ENCODE results near the gene GEMIN5.

GEMIN5 gene

GRCh38 chr5:154970759-154971158 is 32.7 kb upstream of the GEMIN5 start:
- Histone ChIP-seq H3K4me3 (replicated peaks; ENCODE audit: insufficient read depth, low read length) (no peak overlapping the region), H3K27ac (replicated peaks) (no peak overlapping the region), H3K27me3 (ENCODE audit: insufficient read depth, poor library complexity, severe bottlenecking) (no peaks in the 10 kb centered on the region)
- no peak for DNase-seq (ENCODE audit: low read depth in 1 of 2, low spot score in 1 of 2)
- no peak for TF ChIP-seq REST (IDR thresholded peaks at IDR 0.05; ENCODE audit: insufficient replicate concordance, low read depth)
- TF ChIP-seq POLR2AphosphoS5 (IDR thresholded peaks at IDR 0.05; ENCODE audit: low read depth) = no peak
- no peak for TF ChIP-seq CTCF (IDR thresholded peaks at IDR 0.05; ENCODE audit: insufficient read depth, low read length)

GRCh38 chr5:154968953-154969352 is 30.9 kb upstream of the GEMIN5 start:
- no peak overlapping the region for H3K27ac ChIP-seq (replicated peaks)
- H3K4me3 ChIP-seq (replicated peaks; ENCODE audit: insufficient read depth, low read length) = no peak overlapping the region
- no peaks in the 10 kb centered on the region for H3K27me3 ChIP-seq (ENCODE audit: insufficient read depth, poor library complexity, severe bottlenecking)
- no peak for TF ChIP-seq SPI1 (IDR thresholded peaks at IDR 0.05; ENCODE audit: borderline replicate concordance, low read depth)
- no peak for TF ChIP-seq GABPA (IDR thresholded peaks at IDR 0.05; ENCODE audit: low read depth)
- no peak for TF ChIP-seq POLR2AphosphoS5 (IDR thresholded peaks at IDR 0.05; ENCODE audit: low read depth)
- no peak for TF ChIP-seq REST (IDR thresholded peaks at IDR 0.05; ENCODE audit: insufficient replicate concordance, low read depth)
- no peak for TF ChIP-seq CTCF (IDR thresholded peaks at IDR 0.05; ENCODE audit: insufficient read depth, low read length)
- DNase-seq (ENCODE audit: low read depth in 1 of 2, low spot score in 1 of 2) = no peak

- H3K27ac ChIP-seq (replicated peaks) = no peak overlapping the region
- no peak for DNase-seq (ENCODE audit: low read depth in 1 of 2, low spot score in 1 of 2)
- H3K4me3 ChIP-seq (replicated peaks; ENCODE audit: insufficient read depth, low read length) = no peak overlapping the region
- H3K27me3 ChIP-seq (ENCODE audit: insufficient read depth, poor library complexity, severe bottlenecking) = no peaks in the 10 kb centered on the region
- TF ChIP-seq SPI1 (IDR thresholded peaks at IDR 0.05; ENCODE audit: borderline replicate concordance, low read depth) (no peak), GABPA (IDR thresholded peaks at IDR 0.05; ENCODE audit: low read depth) (no peak), CTCF (IDR thresholded peaks at IDR 0.05; ENCODE audit: insufficient read depth, low read length) (peak; percentile 1), POLR2AphosphoS5 (IDR thresholded peaks at IDR 0.05; ENCODE audit: low read depth) (no peak)
Observed at GRCh38 chr5:154967421-154968024, 29.5 kb upstream of the GEMIN5 start.

- no peak for DNase-seq (ENCODE audit: low read depth in 1 of 2, low spot score in 1 of 2)
- no peak for TF ChIP-seq POLR2AphosphoS5 (IDR thresholded peaks at IDR 0.05; ENCODE audit: low read depth)
- TF ChIP-seq SPI1 (IDR thresholded peaks at IDR 0.05; ENCODE audit: borderline replicate concordance, low read depth) = no peak
- no peak for TF ChIP-seq GABPA (IDR thresholded peaks at IDR 0.05; ENCODE audit: low read depth)
- no peak for TF ChIP-seq CTCF (IDR thresholded peaks at IDR 0.05; ENCODE audit: insufficient read depth, low read length)
- no peak for TF ChIP-seq REST (IDR thresholded peaks at IDR 0.05; ENCODE audit: insufficient replicate concordance, low read depth)
- H3K27me3 ChIP-seq (ENCODE audit: insufficient read depth, poor library complexity, severe bottlenecking) = no peaks in the 10 kb centered on the region
- H3K27ac ChIP-seq (replicated peaks) = no peak overlapping the region
- no peak overlapping the region for H3K4me3 ChIP-seq (replicated peaks; ENCODE audit: insufficient read depth, low read length)
Observed at GRCh38 chr5:154966874-154967273, 28.9 kb upstream of the GEMIN5 start.

All from HL-60 (cell line).